Dendritic cell treated with granulocyte-macrophage colony-stimulating factor and Interleukin-4, amounts not matched to agents 40 ng/mL and 50 ng/mL, for 4 days (primary cell): ENCODE data around the gene UNC13D.
"Not testable (repeated sequence)": the region's sequence is repeated elsewhere in the genome, so short reads cannot be mapped to it uniquely, and the experiment has no call there.

Source experiments
- H3K27ac Mint-ChIP-seq: one replicate; pipeline ENCODE4 v1.8.0; 2022; ENCODE audit warnings: mild to moderate bottlenecking, mixed read lengths
- H3K27me3 Mint-ChIP-seq: one replicate; pipeline ENCODE4 v1.8.0; 2022; ENCODE audit warnings: mild to moderate bottlenecking, mixed read lengths
- H3K36me3 Mint-ChIP-seq: one replicate; pipeline ENCODE4 v1.8.0; 2022; ENCODE audit warnings: low read depth, mixed read lengths
- H3K4me1 Mint-ChIP-seq: one replicate; pipeline ENCODE4 v1.8.0; 2022; ENCODE audit warnings: low read depth, mixed read lengths
- H3K4me3 Mint-ChIP-seq: one replicate; pipeline ENCODE4 v1.8.0; 2022; ENCODE audit warnings: mild to moderate bottlenecking, moderate library complexity, mixed read lengths
- H3K9me3 Mint-ChIP-seq: one replicate; pipeline ENCODE4 v1.8.0; 2022; ENCODE audit warnings: mixed read lengths
- intact Hi-C: fragments of 100-400 bp; cut with micrococcal nuclease; formaldehyde crosslinking; loops from one replicate; pipeline ENCODE4 v1.15.0; 2022

Gene UNC13D

DNA sequence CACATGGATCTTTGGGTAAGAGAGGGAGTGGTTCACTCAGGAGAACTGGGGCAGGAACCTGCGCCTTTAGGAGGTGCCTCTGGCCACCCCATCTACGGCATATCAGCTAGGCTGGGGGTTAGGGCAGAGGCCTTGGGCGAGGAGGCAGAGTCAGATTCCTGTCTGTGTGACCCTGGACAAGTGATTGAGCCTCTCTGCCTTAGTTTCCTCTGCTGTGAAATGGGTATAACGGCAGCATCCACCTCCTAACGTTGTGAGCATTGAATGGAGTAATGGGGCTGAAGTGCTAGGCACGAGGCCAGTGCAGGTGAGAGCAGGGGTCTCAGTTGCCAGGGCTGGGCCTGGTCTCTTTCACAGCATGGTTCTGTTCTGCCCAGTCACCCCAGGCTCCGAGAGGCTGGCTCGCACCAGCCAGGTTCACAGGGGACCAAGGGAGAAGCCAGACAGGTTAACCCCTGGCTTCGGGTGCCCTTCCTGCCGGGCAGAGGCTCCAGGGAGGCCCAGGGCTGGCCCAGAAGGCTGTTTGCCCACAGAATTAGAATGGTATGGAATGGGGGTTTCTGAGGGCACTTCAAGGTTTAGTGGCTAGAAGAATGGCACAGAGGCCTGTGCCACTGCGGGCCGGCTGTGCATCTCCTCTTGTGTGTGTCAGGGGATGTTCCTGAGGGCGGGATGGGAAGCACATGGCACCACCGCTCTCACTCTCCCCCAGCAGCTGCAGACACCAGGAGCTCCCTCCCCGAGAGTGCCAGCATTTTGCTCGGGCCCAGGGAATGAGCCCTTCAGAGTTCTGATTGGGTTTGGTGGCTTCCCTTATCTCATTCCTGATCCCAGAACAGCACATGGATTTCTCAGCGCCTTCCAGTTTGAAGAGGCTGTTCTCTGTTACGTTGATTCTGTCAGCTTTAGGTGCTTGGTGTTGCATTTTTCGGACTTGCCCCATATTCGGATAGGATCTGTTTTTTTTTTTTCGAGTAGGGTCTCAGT lies 23.8 kb downstream of the UNC13D start:
- peaks cover 96% of the 10 kb centered on the region for H3K36me3 Mint-ChIP-seq
- intact Hi-C loops, result no loop called here
- no peaks in the 10 kb centered on the region for H3K4me1 Mint-ChIP-seq
- H3K9me3 Mint-ChIP-seq, result no peaks in the 10 kb centered on the region
- no peak overlapping the region for H3K27ac Mint-ChIP-seq
- H3K27me3 Mint-ChIP-seq, result no peaks in the 10 kb centered on the region
- no peak overlapping the region for H3K4me3 Mint-ChIP-seq

DNA sequence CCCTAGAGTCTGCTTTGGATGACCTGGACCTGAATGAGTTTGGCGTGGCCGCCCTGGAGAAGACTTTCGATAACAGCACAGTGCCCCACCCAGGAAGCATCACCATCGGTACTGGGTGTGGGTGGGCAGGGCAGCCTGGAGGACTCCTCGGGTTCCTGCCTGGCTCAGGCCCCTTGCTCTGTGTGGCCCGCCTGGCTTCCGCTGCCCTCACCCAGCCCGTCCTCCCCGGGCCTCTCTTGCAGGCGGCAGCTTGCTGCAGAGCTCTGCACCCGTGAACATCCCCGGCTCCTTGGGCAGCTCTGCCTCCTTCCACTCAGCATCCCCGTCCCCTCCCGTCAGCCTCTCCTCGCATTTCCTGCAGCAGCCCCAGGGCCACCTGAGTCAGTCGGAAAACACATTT lies 24.5 kb downstream of the UNC13D start:
- H3K27me3 Mint-ChIP-seq, result no peaks in the 10 kb centered on the region
- H3K36me3 Mint-ChIP-seq, result peaks cover 96% of the 10 kb centered on the region
- H3K9me3 Mint-ChIP-seq, result no peaks in the 10 kb centered on the region
- H3K4me1 Mint-ChIP-seq, result no peaks in the 10 kb centered on the region
- intact Hi-C loops, result no loop called here
- no peak overlapping the region for H3K27ac Mint-ChIP-seq
- H3K4me3 Mint-ChIP-seq, result no peak overlapping the region

DNA sequence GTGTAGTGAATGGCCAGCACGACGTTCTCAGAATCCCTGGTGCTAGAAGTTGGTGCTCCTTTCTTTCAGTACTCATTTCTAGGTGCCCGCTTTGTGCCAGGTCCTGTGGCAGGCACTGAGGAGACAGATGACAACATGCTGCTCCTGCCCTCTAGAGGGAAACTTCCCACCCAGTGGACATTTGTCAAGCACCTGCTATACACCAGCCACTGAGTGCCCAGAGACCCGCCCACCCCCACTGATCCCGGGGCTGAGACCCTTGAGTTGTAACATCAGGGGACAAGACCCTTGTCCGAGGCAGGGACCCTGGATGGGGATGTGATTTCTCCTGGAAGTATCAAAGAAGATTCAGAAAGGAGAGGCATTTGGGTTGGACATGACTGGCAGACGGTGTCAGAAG lies 25.1 kb downstream of the UNC13D start:
- intact Hi-C loops, result no loop called here
- H3K27me3 Mint-ChIP-seq, result no peaks in the 10 kb centered on the region
- H3K27ac Mint-ChIP-seq, result no peak overlapping the region
- no peaks in the 10 kb centered on the region for H3K4me1 Mint-ChIP-seq
- no peaks in the 10 kb centered on the region for H3K9me3 Mint-ChIP-seq
- H3K4me3 Mint-ChIP-seq, result no peak overlapping the region
- H3K36me3 Mint-ChIP-seq, result peaks cover 96% of the 10 kb centered on the region

DNA sequence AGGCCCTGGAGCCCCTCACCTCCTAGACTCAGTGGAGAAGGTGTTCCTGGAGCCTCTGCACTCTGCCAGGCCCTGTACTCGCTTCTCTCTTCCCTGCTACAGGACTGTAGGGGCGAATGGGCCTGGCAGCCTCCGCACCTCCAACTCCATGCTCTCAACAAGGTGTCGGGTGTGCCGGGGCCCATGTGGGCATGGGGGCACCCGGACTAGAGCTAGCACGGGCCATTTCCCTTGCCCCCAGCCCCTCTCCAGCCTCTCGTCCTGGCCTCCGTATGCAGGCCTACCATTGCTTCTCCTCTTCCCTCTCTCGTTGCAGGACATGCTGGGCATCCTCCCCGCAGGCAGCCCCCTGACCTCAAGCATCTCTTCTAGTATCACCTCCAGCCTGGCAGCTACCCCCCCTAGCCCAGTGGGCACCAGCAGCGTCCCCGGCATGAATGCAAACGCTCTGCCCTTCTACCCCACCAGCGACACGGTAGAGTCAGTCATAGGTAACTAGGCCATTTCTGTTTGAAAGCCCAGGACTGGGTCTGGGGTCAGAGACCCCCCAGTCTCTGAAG lies 25.8 kb downstream of the UNC13D start:
- Mint-ChIP-seq H3K27ac (no peak overlapping the region), H3K4me1 (no peaks in the 10 kb centered on the region), H3K4me3 (no peak overlapping the region), H3K9me3 (no peaks in the 10 kb centered on the region), H3K36me3 (peaks cover 96% of the 10 kb centered on the region), H3K27me3 (no peaks in the 10 kb centered on the region)
- intact Hi-C loops, result no loop called here

DNA sequence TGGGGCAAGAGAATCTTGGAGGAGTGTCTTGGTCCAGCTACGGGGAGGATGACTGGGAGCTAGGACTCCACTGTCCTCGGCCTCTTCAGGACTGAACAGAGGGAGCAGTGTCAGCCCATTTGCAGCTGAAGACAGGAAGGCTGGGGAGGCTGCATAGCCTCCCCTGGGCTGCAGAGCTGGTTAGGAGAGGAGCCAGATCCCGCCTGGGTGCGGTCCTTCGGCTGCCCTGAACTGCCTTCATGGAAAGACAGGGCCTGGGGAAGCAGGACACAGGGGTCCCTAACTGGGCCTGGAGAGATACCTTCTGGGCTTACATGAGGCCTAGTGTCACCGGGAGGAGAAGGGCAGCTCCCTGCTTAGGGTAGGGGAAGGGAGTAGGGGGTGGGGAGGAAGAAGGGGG lies 26.6 kb downstream of the UNC13D start:
- intact Hi-C loops, result no loop called here
- H3K27ac Mint-ChIP-seq, result no peak overlapping the region

DNA sequence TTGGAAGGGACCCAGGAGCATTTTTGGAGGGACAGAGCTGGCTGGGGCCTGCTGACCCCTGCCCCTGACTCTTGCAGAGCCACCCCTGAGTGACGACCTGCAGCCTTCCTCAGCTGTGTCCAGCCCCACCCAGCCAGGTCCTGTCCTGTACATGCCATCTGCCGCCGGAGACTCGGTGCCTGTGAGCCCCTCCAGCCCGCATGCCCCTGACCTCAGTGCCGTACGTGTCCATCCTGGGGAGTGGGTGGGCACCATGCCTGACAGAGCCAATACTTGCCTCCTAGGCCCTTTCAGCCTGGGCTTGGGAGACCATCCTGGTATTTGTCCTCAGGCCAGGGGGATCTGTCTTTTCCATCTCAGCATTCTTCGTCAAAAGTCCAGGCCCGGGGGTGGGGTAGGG lies 27.5 kb downstream of the UNC13D start:
- no peaks in the 10 kb centered on the region for H3K4me1 Mint-ChIP-seq
- no peak overlapping the region for H3K4me3 Mint-ChIP-seq
- H3K27me3 Mint-ChIP-seq, result no peaks in the 10 kb centered on the region
- H3K36me3 Mint-ChIP-seq, result peaks cover 96% of the 10 kb centered on the region
- H3K9me3 Mint-ChIP-seq, result no peaks in the 10 kb centered on the region
- no peak overlapping the region for H3K27ac Mint-ChIP-seq
- intact Hi-C loops, result no loop called here

More for the DNA sequence above, 26.6 kb downstream of the UNC13D start:
- no peaks in the 10 kb centered on the region for H3K9me3 Mint-ChIP-seq
- H3K27me3 Mint-ChIP-seq, result no peaks in the 10 kb centered on the region
- H3K4me1 Mint-ChIP-seq, result no peaks in the 10 kb centered on the region
- H3K36me3 Mint-ChIP-seq, result peaks cover 96% of the 10 kb centered on the region
- H3K4me3 Mint-ChIP-seq, result no peak overlapping the region

DNA sequence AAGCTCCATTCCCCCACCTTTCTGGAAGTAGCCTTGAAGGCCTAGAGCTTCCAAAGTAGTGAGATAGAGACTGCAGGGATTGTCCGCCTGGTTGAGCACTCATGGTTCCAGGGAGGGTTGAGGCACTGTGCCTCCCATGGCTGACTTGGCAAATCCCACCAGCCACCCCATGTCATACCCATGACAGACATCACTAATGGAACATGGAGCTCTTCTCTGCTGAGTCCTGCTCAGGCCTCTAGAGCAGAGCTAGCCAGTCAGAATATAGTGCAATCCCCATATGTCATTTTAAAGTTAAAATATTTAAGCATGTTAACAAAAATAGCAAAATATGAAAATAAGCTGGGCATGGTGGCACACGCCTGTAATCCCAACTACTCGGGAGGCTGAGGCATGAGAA lies 28.8 kb downstream of the UNC13D start:
- no peaks in the 10 kb centered on the region for H3K4me1 Mint-ChIP-seq
- peaks cover 96% of the 10 kb centered on the region for H3K36me3 Mint-ChIP-seq
- no peak overlapping the region for H3K4me3 Mint-ChIP-seq

DNA sequence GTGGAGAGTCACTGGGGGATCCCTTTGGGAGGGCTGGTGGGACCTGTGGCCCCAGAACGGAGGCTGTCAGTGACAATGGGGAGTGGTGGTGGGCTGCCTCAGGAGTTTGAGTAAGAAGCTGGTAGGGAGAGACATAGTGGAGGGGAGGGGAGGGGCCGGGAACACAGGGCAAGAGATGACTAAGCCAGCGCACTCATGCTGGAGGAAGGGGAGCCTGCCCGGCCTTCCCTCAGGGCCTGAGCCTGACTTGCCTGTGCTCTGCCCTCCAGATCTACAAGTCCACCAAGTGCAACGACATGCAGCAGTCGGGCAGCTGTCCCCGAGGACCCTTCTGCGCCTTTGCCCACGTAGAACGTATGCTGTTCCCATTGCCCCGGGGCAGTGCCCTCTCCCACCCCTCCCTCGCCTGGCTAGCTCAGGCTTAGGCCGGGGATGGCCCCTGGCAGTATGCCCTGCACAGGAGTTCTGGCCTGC lies 29.3 kb downstream of the UNC13D start:
- H3K9me3 Mint-ChIP-seq, result no peaks in the 10 kb centered on the region
- intact Hi-C loops, result no loop called here
- H3K4me3 Mint-ChIP-seq, result no peak overlapping the region
- peaks cover 96% of the 10 kb centered on the region for H3K36me3 Mint-ChIP-seq
- no peaks in the 10 kb centered on the region for H3K27me3 Mint-ChIP-seq
- H3K27ac Mint-ChIP-seq, result no peak overlapping the region
- no peaks in the 10 kb centered on the region for H3K4me1 Mint-ChIP-seq

More for the DNA sequence above, 28.8 kb downstream of the UNC13D start:
- no peaks in the 10 kb centered on the region for H3K9me3 Mint-ChIP-seq
- no peak overlapping the region for H3K27ac Mint-ChIP-seq
- intact Hi-C loops, result no loop called here
- H3K27me3 Mint-ChIP-seq, result no peaks in the 10 kb centered on the region

DNA sequence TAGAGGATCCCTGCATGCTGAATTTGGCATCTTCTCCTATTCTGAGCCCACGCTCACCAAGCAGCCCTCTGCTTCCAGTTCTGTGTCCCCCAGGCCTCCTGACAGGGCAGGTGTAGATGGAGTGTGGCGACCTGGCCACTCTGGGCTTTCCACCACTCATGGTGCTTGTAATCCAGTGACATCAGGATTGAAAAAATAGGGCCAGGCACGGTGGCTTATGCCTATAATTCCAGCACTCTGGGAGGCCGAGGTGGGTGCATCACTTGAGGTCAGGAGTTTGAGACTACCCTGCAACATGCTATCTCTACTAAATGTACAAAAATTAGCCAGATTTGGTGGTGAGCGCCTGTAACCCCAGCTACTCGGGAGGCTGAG lies 30.2 kb downstream of the UNC13D start:
- Mint-ChIP-seq H3K36me3 (peaks cover 96% of the 10 kb centered on the region), H3K27ac (no peak overlapping the region), H3K27me3 (no peaks in the 10 kb centered on the region), H3K4me1 (no peaks in the 10 kb centered on the region), H3K9me3 (no peaks in the 10 kb centered on the region), H3K4me3 (no peak overlapping the region)
- intact Hi-C loops, result no loop called here

DNA sequence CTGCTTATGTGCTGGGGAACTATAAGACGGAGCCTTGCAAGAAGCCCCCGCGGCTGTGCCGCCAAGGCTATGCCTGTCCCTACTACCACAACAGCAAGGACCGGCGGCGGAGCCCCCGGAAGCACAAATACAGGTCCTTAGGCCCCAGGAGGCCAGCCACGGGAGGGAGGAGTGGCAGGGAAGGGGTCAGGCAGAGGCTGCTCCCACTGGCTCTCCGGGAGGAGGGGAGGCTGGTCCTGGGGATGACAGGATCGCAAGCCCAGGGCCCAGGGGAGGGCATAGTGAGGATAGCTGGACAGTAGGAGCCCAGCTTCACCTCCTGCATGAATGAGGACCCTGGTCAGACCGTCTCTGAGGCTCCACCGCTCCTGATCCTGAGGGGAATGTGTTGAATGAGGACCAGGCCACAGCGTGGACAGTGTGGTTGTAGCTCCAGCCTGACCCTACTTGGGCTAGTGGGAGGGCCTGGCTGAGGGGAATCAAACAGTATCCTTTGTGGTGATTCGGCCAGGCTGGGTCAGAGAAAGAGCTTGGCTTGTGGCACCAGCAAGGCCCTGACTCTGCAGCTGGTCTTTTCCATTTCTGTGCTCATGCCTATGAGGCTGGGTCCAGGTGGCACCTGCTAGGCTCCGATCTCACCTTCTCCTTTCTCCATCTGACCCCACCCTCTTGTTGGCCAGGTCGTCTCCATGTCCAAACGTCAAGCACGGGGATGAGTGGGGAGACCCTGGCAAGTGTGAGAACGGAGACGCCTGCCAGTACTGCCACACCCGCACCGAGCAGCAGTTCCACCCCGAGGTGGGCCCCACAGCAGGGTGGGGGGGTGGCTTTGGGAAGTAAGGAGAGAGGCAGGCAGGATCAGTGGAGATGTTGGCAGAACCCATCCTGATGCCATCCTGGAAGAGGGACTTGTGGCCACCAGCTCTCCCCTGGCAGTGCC lies 30.9 kb downstream of the UNC13D start:
- Mint-ChIP-seq H3K36me3 (peaks cover 96% of the 10 kb centered on the region), H3K4me3 (no peak overlapping the region), H3K27me3 (no peaks in the 10 kb centered on the region), H3K9me3 (no peaks in the 10 kb centered on the region), H3K27ac (no peak overlapping the region), H3K4me1 (no peaks in the 10 kb centered on the region)
- intact Hi-C loops, result no loop called here

DNA sequence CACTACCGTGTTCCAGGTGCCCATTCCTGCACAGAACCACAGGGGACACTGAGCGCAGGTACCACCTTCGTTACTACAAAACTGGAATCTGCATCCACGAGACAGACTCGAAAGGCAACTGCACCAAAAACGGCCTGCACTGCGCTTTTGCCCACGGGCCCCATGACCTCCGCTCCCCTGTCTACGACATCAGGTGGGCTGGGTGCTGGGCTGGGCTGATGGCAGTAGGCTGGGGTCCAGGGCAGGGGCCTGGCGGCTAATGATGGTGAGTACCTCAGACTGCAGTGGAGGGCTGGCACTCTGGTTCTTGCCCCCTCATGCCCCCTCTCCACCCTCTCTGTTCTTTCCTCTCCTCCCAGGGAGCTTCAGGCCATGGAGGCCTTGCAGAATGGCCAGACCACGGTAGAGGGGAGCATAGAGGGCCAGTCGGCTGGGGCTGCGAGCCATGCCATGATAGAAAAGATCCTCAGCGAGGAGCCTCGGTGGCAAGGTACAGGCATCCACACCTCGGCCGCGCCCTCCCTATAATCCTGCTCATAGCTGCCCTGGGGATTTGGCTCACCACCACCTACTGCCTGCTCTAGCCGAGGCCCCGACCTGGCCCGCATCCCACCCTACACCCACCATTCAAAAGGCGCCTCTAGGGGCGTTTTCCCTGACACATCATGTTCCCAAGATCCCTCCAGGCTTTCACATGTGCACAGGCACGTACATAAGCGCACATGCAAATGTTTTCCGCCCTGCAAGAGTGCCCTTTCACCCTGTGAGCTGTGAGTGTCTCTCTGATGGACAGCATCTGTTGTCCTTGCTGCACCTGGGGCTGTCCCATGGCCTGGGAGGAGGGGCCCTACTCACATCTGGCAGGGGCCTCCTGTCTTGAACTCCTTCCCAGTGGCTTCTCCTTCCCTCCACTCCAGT lies 31.8 kb downstream of the UNC13D start:
- Mint-ChIP-seq H3K27ac (no peak overlapping the region), H3K4me3 (no peak overlapping the region), H3K9me3 (no peaks in the 10 kb centered on the region), H3K36me3 (peaks cover 88% of the 10 kb centered on the region), H3K4me1 (no peaks in the 10 kb centered on the region), H3K27me3 (no peaks in the 10 kb centered on the region)
- intact Hi-C loops, result no loop called here

DNA sequence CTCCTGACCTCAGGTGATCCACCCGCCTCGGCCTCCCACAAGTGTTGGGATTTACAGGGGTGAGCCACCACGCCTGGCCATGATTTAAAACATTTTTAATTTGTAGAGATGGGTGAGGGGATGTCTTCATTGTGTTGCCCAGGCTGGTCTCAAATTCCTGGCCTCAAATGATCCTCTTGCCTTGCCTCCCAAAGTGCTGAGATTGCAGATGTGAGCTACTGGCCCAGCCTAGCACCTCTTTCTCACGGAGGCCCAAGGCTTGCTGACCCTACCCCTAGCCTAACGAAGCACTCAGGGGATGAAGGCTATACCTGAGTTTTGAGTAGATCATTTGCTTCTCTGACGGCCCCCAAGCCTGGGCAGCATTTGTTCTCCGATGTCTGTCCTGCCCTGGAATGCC lies 33.0 kb downstream of the UNC13D start:
- H3K9me3 Mint-ChIP-seq, result no peaks in the 10 kb centered on the region
- no peak overlapping the region for H3K27ac Mint-ChIP-seq
- intact Hi-C loops, result no loop called here
- H3K27me3 Mint-ChIP-seq, result no peaks in the 10 kb centered on the region
- peaks cover 77% of the 10 kb centered on the region for H3K36me3 Mint-ChIP-seq
- no peak overlapping the region for H3K4me3 Mint-ChIP-seq
- H3K4me1 Mint-ChIP-seq, result no peaks in the 10 kb centered on the region

DNA sequence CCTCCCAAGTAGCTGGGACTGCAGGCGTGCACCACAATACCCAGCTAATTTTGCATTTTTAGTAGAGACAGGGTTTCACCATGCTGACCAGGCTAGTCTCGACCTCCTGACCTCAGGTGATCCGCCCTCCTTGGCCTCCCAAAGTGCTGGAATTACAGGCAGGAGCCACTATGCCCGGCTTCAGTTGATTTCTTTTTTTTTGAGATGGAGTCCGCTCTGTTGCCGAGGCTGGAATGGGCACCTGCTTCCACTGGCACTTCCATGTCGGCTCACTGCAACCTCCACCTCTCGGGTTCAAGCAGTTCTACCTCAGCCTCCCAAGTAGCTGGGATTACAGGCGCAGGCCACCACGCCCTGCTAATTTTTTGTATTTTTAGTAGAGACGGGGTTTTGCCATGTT lies 33.4 kb downstream of the UNC13D start:
- H3K4me3 Mint-ChIP-seq, H3K9me3 Mint-ChIP-seq, intact Hi-C loops, H3K27ac Mint-ChIP-seq, H3K4me1 Mint-ChIP-seq, H3K27me3 Mint-ChIP-seq: not testable (repeated sequence)
- peaks cover 74% of the 10 kb centered on the region for H3K36me3 Mint-ChIP-seq
